ENCODE data around the gene TMEM109. TPM values are rescaled to one million over a fixed set of nuclear protein-coding genes. Genes with fewer than 3 reads are reported as not detected.
A peak's percentile ranks its signal among the peaks of the same experiment; 100 is the strongest.

TMEM109 gene
- total and polyA plus RNA-seq, 2 of the 13 experiments (the other 11 are each of a cell fraction or from before 2014, with no cell fraction given), result 7.7 to 18.0 TPM

GRCh38 chr11:60906132-60906972 lies 7.6 kb upstream of the TMEM109 start, which contains the start of gene PRPF19 (continued):
- TF ChIP-seq PRMT3 (CRISPR knock-in tag; IDR thresholded peaks at IDR 0.05; ENCODE audit: borderline replicate concordance, low read depth), result no peak; the same call in 1 of the 2 replicates
- TF ChIP-seq ZNF768 (CRISPR knock-in tag; IDR thresholded peaks at IDR 0.05), result peak; percentile 81
- TF ChIP-seq ZNF639 (CRISPR knock-in tag; conservative IDR thresholded peaks at IDR 0.05), result peak; percentile 92
- TF ChIP-seq YEATS4 (CRISPR knock-in tag; IDR thresholded peaks at IDR 0.05; ENCODE audit: borderline replicate concordance), result peak; percentile 95
- peak; percentile 78 for TF ChIP-seq ZNF138 (CRISPR knock-in tag; IDR thresholded peaks at IDR 0.05; ENCODE audit: low read depth)
- TF ChIP-seq GTF2F1 (IDR thresholded peaks at IDR 0.05; ENCODE audit: low read length), result 0 out of 2 replicates have a peak, but pooled peaks have one; percentile 27
- no peak for TF ChIP-seq TBL1XR1 (IDR thresholded peaks at IDR 0.05; ENCODE audit: borderline replicate concordance, low read length, partially characterized antibody)
- peak; percentile 45 for TF ChIP-seq ARID5B (CRISPR knock-in tag; IDR thresholded peaks at IDR 0.05)
- 0 out of 2 replicates have a peak, but pooled peaks have one; percentile 20 for TF ChIP-seq NCOA1 (CRISPR knock-in tag; IDR thresholded peaks at IDR 0.05)
- TF ChIP-seq NR2F2 (IDR thresholded peaks at IDR 0.05; ENCODE audit: borderline replicate concordance, low read depth), result no peak; the same call in 1 of the 2 replicates
- peak; percentile 94 for TF ChIP-seq DMAP1 (CRISPR knock-in tag; IDR thresholded peaks at IDR 0.05)
- TF ChIP-seq KAT2B (IDR thresholded peaks at IDR 0.05; ENCODE audit: borderline replicate concordance, low read depth, low read length), result no peak
- TF ChIP-seq IRF2 (CRISPR knock-in tag; IDR thresholded peaks at IDR 0.05), result peak; percentile 89
- TF ChIP-seq ARHGAP35 (CRISPR knock-in tag; IDR thresholded peaks at IDR 0.05; ENCODE audit: borderline replicate concordance), result peak; percentile 72; the same call in 1 of the 2 replicates
- peak; percentile 82; the same call in 1 of the 2 replicates for TF ChIP-seq BCL3 (CRISPR knock-in tag; IDR thresholded peaks at IDR 0.05)
- peak; percentile 89; the same call in 1 of the 2 replicates for TF ChIP-seq ZZZ3 (CRISPR knock-in tag; IDR thresholded peaks at IDR 0.05; ENCODE audit: borderline replicate concordance)
- peak; percentile 78; the same call in 1 of the 2 replicates for TF ChIP-seq EED (CRISPR knock-in tag; IDR thresholded peaks at IDR 0.05)
- peak; percentile 92 for TF ChIP-seq NAIF1 (CRISPR knock-in tag; IDR thresholded peaks at IDR 0.05; ENCODE audit: borderline replicate concordance)
- TF ChIP-seq ZNF329 (CRISPR knock-in tag; IDR thresholded peaks at IDR 0.05; ENCODE audit: low read depth), result 0 out of 2 replicates have a peak, but pooled peaks have one; percentile 56
- peak; percentile 85 for TF ChIP-seq ZFX (CRISPR knock-in tag; IDR thresholded peaks at IDR 0.05; ENCODE audit: low read depth)
